Measurements from ENCODE around the gene LPP. TPM values are rescaled to one million over a fixed set of nuclear protein-coding genes. Genes with fewer than 3 reads are reported as not detected.

Gene LPP
- total and polyA plus RNA-seq, 2 of the 13 experiments (the other 11 are each of a cell fraction or from before 2014, with no cell fraction given) = 19.2 to 29.9 TPM

DNA sequence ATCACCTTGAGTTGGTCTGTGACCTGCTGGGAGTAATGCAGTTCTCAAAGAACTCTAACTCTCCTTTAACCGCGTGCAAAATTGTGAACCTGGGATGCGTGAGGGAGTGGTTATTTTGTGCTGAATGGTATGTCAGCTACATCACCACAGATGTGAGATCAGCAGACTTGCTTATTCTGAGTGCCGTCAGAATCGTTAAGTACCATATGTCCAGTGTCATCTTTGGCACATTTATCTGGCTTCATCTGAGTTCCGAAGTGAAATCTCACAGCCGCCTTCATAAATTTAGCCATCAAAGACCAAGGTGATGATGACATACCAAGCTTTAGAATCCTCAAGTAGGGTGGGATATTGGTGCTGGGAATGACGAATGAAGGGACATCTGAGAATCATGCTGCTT lies 670.6 kb downstream of the LPP start:
- in situ Hi-C loops (cut with HindIII; ENCODE audit: extremely low pct_ligation_motif_present, low pct_unique_long_range_greater_than_20kb) (no loop called here), intact Hi-C loops (cut with micrococcal nuclease; ENCODE audit: unreplicated experiment) (no loop called here)
- no peaks in the 10 kb centered on the region for H3K9me3 ChIP-seq (ENCODE audit: low read length)
- H3K4me3 ChIP-seq (replicated peaks in 1 of 3; ENCODE audit: insufficient read depth in 1 of 3, low read depth in 2 of 3, low read length in 3 of 3) = no peak overlapping the region
- POLR2A ChIA-PET = no interaction called here
- no TSS peak for BruUV-seq (replicated peaks)
- no peaks in the 10 kb centered on the region for H3K79me2 ChIP-seq (ENCODE audit: insufficient read depth, low read length)
- no peaks in the 10 kb centered on the region for H4K20me1 ChIP-seq (ENCODE audit: insufficient read depth, low read length)
- DNase-seq (ENCODE audit: low spot score) = no peak
- WGBS (ENCODE audit: low lambda C conversion rate) = 95% methylated on average over 8 of the region's 8 CpGs
- CTCF ChIA-PET (ENCODE audit: low intra/inter-chr PET ratio, low total read pairs) = no interaction called here
- no peak overlapping the region for H2AFZ ChIP-seq (ENCODE audit: low read length)
- no peak overlapping the region for H3K9ac ChIP-seq (ENCODE audit: insufficient read depth, low read depth, low read length)
- ATAC-seq = no peak
- no peaks in the 10 kb centered on the region for H3K36me3 ChIP-seq (replicated peaks in 1 of 2; ENCODE audit: control insufficient read depth in 1 of 2, insufficient read depth in 2 of 2, low read length in 2 of 2)
- H3K27ac ChIP-seq (ENCODE audit: extremely low read length, insufficient read depth, low read length) = no peak overlapping the region
- H3K4me1 ChIP-seq (ENCODE audit: insufficient read depth, low read length) = peaks cover 9% of the 10 kb centered on the region; the same call in 1 of the 2 replicates
- FAIRE-seq = no peak
- H3K4me2 ChIP-seq (ENCODE audit: low read depth, low read length) = no peak overlapping the region
- H3K27me3 ChIP-seq (ENCODE audit: control insufficient read depth in 1 of 2, insufficient read depth in 2 of 2, low read length in 2 of 2) = no peaks in the 10 kb centered on the region
- TF ChIP-seq TCF7 (IDR thresholded peaks at IDR 0.05; ENCODE audit: low read depth) (no peak), MZF1 (CRISPR knock-in tag; IDR thresholded peaks at IDR 0.05; ENCODE audit: borderline replicate concordance) (no peak), ZNF749 (CRISPR knock-in tag; IDR thresholded peaks at IDR 0.05; ENCODE audit: borderline replicate concordance) (no peak), ARHGAP35 (CRISPR knock-in tag; IDR thresholded peaks at IDR 0.05; ENCODE audit: borderline replicate concordance) (no peak), IKZF4 (CRISPR knock-in tag; IDR thresholded peaks at IDR 0.05; ENCODE audit: borderline replicate concordance, low read depth, not compliant biosample characterization) (no peak), SKIL (CRISPR knock-in tag; IDR thresholded peaks at IDR 0.05; ENCODE audit: borderline replicate concordance) (no peak), SRY (CRISPR knock-in tag; IDR thresholded peaks at IDR 0.05) (no peak), MTF1 (CRISPR knock-in tag; IDR thresholded peaks at IDR 0.05) (no peak), SATB2 (CRISPR knock-in tag; IDR thresholded peaks at IDR 0.05) (no peak)
- TF ChIP-seq, protein P1, sequence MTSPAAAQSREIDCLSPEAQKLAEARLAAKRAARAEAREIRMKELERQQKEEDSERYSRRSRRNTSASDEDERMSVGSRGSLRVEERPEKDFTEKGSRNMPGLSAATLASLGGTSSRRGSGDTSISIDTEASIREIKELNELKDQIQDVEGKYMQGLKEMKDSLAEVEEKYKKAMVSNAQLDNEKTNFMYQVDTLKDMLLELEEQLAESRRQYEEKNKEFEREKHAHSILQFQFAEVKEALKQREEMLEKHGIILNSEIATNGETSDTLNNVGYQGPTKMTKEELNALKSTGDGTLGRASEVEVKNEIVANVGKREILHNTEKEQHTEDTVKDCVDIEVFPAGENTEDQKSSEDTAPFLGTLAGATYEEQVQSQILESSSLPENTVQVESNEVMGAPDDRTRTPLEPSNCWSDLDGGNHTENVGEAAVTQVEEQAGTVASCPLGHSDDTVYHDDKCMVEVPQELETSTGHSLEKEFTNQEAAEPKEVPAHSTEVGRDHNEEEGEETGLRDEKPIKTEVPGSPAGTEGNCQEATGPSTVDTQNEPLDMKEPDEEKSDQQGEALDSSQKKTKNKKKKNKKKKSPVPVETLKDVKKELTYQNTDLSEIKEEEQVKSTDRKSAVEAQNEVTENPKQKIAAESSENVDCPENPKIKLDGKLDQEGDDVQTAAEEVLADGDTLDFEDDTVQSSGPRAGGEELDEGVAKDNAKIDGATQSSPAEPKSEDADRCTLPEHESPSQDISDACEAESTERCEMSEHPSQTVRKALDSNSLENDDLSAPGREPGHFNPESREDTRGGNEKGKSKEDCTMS (CRISPR knock-in tag; conservative IDR thresholded peaks at IDR 0.05) = no peak
- TF ChIP-seq, protein P2, sequence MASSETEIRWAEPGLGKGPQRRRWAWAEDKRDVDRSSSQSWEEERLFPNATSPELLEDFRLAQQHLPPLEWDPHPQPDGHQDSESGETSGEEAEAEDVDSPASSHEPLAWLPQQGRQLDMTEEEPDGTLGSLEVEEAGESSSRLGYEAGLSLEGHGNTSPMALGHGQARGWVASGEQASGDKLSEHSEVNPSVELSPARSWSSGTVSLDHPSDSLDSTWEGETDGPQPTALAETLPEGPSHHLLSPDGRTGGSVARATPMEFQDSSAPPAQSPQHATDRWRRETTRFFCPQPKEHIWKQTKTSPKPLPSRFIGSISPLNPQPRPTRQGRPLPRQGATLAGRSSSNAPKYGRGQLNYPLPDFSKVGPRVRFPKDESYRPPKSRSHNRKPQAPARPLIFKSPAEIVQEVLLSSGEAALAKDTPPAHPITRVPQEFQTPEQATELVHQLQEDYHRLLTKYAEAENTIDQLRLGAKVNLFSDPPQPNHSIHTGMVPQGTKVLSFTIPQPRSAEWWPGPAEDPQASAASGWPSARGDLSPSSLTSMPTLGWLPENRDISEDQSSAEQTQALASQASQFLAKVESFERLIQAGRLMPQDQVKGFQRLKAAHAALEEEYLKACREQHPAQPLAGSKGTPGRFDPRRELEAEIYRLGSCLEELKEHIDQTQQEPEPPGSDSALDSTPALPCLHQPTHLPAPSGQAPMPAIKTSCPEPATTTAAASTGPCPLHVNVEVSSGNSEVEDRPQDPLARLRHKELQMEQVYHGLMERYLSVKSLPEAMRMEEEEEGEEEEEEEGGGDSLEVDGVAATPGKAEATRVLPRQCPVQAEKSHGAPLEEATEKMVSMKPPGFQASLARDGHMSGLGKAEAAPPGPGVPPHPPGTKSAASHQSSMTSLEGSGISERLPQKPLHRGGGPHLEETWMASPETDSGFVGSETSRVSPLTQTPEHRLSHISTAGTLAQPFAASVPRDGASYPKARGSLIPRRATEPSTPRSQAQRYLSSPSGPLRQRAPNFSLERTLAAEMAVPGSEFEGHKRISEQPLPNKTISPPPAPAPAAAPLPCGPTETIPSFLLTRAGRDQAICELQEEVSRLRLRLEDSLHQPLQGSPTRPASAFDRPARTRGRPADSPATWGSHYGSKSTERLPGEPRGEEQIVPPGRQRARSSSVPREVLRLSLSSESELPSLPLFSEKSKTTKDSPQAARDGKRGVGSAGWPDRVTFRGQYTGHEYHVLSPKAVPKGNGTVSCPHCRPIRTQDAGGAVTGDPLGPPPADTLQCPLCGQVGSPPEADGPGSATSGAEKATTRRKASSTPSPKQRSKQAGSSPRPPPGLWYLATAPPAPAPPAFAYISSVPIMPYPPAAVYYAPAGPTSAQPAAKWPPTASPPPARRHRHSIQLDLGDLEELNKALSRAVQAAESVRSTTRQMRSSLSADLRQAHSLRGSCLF (CRISPR knock-in tag; IDR thresholded peaks at IDR 0.05; ENCODE audit: borderline replicate concordance) = no peak
- TF ChIP-seq, protein P3, sequence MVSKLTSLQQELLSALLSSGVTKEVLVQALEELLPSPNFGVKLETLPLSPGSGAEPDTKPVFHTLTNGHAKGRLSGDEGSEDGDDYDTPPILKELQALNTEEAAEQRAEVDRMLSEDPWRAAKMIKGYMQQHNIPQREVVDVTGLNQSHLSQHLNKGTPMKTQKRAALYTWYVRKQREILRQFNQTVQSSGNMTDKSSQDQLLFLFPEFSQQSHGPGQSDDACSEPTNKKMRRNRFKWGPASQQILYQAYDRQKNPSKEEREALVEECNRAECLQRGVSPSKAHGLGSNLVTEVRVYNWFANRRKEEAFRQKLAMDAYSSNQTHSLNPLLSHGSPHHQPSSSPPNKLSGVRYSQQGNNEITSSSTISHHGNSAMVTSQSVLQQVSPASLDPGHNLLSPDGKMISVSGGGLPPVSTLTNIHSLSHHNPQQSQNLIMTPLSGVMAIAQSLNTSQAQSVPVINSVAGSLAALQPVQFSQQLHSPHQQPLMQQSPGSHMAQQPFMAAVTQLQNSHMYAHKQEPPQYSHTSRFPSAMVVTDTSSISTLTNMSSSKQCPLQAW (CRISPR knock-in tag; IDR thresholded peaks at IDR 0.05) = no peak
